HG03175 (cell line): ENCODE measurements around the gene TWF2.

Experiments
- ATAC-seq: cut with Tn5 transposase; IDR thresholded peaks from one replicate; pipeline ENCODE4 v1.9.1; 2021; ENCODE audit warnings: mild to moderate bottlenecking, moderate library complexity; ENCODE audit not compliant: unreplicated experiment

The TWF2 gene

GRCh38 chr3:52259035-52259434 is 20.1 kb upstream of the TWF2 start:
- ATAC-seq: no peak

GRCh38 chr3:52257911-52258310 is 19.0 kb upstream of the TWF2 start:
- no peak for ATAC-seq

- ATAC-seq: no peak
Observed at GRCh38 chr3:52256622-52257021, 17.7 kb upstream of the TWF2 start.

- no peak for ATAC-seq
Observed at GRCh38 chr3:52256159-52256558, 17.2 kb upstream of the TWF2 start.

- ATAC-seq: no peak
Observed at GRCh38 chr3:52254608-52255007, 15.7 kb upstream of the TWF2 start.

GRCh38 chr3:52253314-52254304 is 14.7 kb upstream of the TWF2 start:
- peak; percentile 95 for ATAC-seq

- no peak for ATAC-seq
Observed at GRCh38 chr3:52250122-52250521, 11.2 kb upstream of the TWF2 start.

GRCh38 chr3:52249683-52250082 is 10.7 kb upstream of the TWF2 start:
- ATAC-seq: no peak

- no peak for ATAC-seq
Observed at GRCh38 chr3:52248816-52249547, 10.0 kb upstream of the TWF2 start.

- ATAC-seq: no peak
Observed at GRCh38 chr3:52248165-52248541, 9.2 kb upstream of the TWF2 start.

GRCh38 chr3:52247409-52248164 is 8.6 kb upstream of the TWF2 start:
- ATAC-seq: no peak

- ATAC-seq: no peak
Observed at GRCh38 chr3:52246728-52247408, 7.9 kb upstream of the TWF2 start.

- no peak for ATAC-seq
Observed at GRCh38 chr3:52246264-52246620, 7.3 kb upstream of the TWF2 start.

GRCh38 chr3:52245322-52246263 is 6.6 kb upstream of the TWF2 start, which contains the start of gene PPM1M:
PPM1M (plus strand) TSS chr3:52245759; CDS start chr3:52245825, 66 bp downstream.
- ATAC-seq: no peak

- peak; percentile 41 for ATAC-seq
Observed at GRCh38 chr3:52243791-52244628, 5.1 kb upstream of the TWF2 start.

- no peak for ATAC-seq
Observed at GRCh38 chr3:52242039-52242438, 3.1 kb upstream of the TWF2 start.

- ATAC-seq: no peak
Observed at GRCh38 chr3:52240886-52241370, 2.0 kb upstream of the TWF2 start.

- ATAC-seq: no peak
Observed at GRCh38 chr3:52240059-52240885, 1.3 kb upstream of the TWF2 start.
